Endometrial microvascular endothelial cells (primary cell): Measurements from ENCODE around the gene OR8G5. TPM values are rescaled to one million over a fixed set of nuclear protein-coding genes. Genes with fewer than 3 reads are reported as not detected.

Experiments
- in situ Hi-C: cut with HindIII; loops from 2 replicates; pipeline ENCODE4 v1.10.0; 2017; ENCODE audit warnings: low sequenced_read_pairs, low pct_unique_long_range_greater_than_20kb; ENCODE audit errors: inconsistent ontology term
- total RNA-seq: library from RNA; depleted of rRNA; stranded (reverse); fragments of >200 nt; gene quantifications from one replicate; pipeline ENCODE4 v1.2.3, GENCODE V29; 2015; ENCODE audit errors: inconsistent ontology term

The OR8G5 gene
- total RNA-seq, 1 donor from 2014 or later, result not detected

- in situ Hi-C loops, result no loop called here
These were observed 21.6 kb downstream of the OR8G5 start for GRCh38 chr11:124277804-124278203.

- in situ Hi-C loops, result no loop called here
These were observed 22.1 kb downstream of the OR8G5 start for GRCh38 chr11:124278261-124278660.

DNA sequence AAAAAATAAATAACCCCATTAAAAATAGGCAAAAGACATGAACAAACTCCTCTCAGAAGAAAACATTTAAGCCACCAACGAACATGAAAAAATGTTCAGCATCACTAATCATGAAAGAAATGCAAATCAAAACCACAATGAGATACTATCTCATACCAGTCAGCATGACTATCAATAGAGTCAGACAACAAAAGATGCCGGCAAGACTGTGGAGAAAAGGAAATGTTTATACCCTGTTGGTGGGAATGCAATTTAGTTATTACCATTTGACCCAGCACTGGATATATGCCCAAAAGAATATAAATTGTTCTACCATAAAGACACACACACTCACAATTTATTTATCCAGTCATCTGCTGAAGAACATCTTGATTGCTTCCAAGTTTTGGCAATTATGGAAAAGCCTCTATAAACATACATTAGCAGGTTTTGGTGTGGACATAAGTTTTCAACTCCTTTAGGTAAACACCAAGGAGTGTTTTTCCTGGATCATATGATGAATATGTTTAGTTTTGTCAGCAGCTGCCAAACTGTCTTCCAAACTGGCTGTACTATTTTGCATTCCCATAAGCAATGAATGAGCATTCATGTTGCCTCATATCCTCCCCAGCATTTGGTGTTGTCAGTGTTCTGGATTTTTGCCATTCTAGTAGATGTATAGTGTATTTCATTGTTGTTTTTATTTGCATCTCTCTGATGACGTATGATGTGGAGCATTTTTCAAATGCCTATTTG lies 29.6 kb downstream of the OR8G5 start:
- in situ Hi-C loops, result no loop called here

- in situ Hi-C loops, result no loop called here
These were observed 38.5 kb downstream of the OR8G5 start for GRCh38 chr11:124294687-124295086.

DNA sequence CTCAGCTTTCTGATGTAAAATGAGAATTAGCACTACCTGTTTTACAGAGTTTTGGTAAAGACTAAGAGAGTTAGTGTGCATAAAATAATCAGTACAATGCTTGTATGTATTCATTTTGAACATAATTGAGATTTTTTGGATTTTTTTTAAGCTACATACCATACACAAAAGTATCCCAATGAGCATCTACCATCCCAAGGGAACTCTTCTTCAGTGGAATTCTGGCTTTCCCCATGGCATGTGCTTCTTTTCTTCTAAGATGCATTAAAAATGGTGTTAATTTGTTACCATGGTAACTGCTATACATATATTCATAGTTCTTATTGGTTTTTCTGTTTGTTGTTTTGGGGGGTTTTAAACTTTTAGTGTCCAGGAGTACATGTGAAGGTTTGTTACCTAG lies 39.8 kb downstream of the OR8G5 start:
- in situ Hi-C loops, result no loop called here

DNA sequence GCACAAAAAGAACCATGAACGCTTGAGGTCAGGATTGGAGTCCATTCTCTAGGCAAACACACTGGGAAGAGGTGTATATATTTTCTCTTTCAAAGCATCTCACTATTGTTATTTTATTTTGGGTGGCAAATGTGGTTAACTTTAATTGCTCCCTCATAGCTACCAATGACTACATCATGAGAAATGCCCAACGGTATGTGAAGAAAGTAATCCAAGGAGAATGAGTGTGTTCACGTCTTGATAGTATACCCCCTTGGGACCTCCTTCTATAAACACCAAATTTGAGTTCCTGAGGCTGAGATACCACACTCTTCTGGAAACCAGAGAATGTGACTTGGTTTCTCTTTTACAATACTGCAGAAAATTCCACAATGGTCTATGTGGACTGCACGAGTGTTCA lies 41.7 kb downstream of the OR8G5 start:
- in situ Hi-C loops, result no loop called here

- in situ Hi-C loops, result no loop called here
These were observed 45.4 kb downstream of the OR8G5 start for GRCh38 chr11:124301548-124301947.

DNA sequence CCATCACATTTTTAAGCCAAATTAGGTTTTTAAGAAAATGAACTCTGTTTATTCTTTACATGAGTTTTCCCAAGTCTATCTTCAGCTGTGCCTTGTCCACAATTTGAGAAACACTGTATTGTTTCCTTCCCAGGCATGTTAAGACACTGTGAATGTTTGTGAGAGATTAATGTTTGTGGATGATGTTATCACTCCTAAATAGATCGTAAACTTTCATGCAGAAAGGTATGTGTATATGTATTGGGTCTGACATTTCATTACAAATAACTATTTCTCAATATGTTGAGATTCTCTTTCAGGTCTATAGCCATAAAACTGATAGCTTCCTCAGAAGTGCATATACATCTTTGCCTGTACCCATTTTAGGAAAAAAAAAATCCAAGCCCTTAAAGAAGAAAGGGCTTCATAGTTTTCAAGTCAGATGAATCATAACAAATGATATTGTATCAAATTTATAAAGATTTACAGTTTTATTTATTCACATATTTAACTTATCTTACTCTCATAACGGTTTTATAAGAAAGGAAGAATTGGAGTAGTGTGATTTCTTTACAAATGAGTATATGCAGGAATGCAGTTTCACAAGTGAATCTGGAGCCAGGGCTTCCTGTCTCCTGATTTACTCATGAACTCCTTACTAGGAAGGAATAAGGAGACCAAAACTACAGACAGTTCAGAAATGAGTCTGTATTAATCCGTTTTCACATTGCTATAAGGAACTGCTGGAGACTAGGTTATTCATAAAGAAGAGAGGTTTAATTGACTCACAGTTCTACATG lies 46.4 kb downstream of the OR8G5 start:
- in situ Hi-C loops, result no loop called here

GRCh38 chr11:124307093-124307492 lies 50.9 kb downstream of the OR8G5 start:
- in situ Hi-C loops, result no loop called here

DNA sequence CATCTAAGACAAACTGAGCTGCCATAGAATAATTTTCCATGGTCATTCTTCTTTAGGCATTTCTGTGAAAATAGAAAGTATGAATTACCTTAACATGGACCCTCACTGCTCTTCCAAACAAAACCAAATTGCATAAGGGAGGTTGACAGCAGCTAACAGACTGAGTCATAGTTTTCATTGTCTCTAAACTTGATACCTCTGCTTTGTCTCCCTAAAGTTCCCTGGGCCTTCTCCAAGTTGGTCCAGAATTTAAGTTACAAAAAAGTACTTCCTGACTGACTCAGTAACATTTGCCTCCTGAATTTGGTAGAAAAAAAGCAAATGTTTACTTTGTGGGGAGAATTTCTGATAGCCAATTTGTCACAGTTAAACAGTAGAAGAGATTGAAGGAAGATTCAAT lies 54.5 kb downstream of the OR8G5 start:
- in situ Hi-C loops, result no loop called here

DNA sequence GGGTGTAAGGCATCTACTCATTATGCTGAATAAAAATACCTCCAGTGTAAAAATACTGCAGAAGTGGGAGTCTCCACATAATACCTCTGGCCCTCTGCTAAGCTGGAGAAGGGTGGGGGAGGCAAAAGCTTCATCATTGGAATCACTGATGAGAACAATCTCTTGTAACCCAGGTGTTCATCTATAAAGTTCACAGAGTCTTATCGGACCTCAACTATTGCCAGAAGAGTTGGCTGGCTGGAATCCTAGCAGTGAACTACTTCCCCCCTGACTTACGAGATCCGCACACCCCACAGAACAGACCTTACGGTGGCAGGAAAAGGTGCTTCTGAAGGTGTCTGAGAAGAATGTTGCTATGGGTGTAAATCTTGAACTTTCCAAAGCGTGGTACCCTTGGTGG lies 55.1 kb downstream of the OR8G5 start:
- in situ Hi-C loops, result no loop called here

DNA sequence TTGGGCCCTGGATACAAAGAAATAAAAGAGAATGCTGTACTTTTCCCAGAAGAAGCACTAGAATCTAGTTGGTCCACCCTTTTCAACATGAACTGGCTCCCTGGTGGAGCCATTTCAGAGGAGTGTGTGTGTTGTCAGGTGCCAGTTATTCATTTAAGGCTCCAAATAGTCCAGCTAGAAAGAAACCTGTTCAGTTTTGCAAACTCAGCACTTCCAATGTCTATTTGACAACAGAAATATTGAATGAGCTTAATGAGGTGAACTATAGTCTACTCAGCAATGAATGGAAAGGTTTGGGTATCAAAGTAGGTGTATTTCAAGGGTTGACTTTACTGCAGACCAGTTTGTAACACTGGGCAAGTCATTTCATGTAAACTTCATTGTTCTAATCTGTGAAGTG lies 55.5 kb downstream of the OR8G5 start:
- in situ Hi-C loops, result no loop called here

GRCh38 chr11:124313131-124313530 lies 57.0 kb downstream of the OR8G5 start:
- in situ Hi-C loops, result no loop called here

GRCh38 chr11:124313849-124314248 lies 57.7 kb downstream of the OR8G5 start, which contains the start of gene OR8D1:
TSS of gene OR8D1 (minus strand) at chr11:124313949. CDS start at chr11:124310766, 3,183 bp downstream.
- in situ Hi-C loops, result no loop called here

GRCh38 chr11:124315052-124315451 lies 58.9 kb downstream of the OR8G5 start:
- in situ Hi-C loops, result no loop called here

Other genes with a start within 250 kb of the OR8G5 start
- gene OR10G4, start 243.4 kb upstream of the OR8G5 start, total RNA-seq, result not detected
- gene OR10G9, start 233.4 kb upstream of the OR8G5 start, total RNA-seq, result not detected
- not detected for gene OR10G8, start 229.6 kb upstream of the OR8G5 start, total RNA-seq
- gene OR10G7, start 215.1 kb upstream of the OR8G5 start, total RNA-seq, result not detected
- gene VWA5A, start 140.9 kb upstream of the OR8G5 start, total RNA-seq, result 19.7 TPM
- gene OR10D3, start 73.0 kb upstream of the OR8G5 start, total RNA-seq, result not detected
- not detected for gene OR8G1, start 15.3 kb upstream of the OR8G5 start, total RNA-seq
- gene OR8D1, start 57.6 kb downstream of the OR8G5 start, total RNA-seq, result not detected
- gene OR8D2, start 63.8 kb downstream of the OR8G5 start, total RNA-seq, result not detected
- gene OR8B2, start 128.1 kb downstream of the OR8G5 start, total RNA-seq, result not detected
- gene OR8B3, start 142.6 kb downstream of the OR8G5 start, total RNA-seq, result not detected
- gene OR8B4, start 168.5 kb downstream of the OR8G5 start, total RNA-seq, result not detected
- not detected for gene OR8B8, start 189.3 kb downstream of the OR8G5 start, total RNA-seq